Measurements from ENCODE around the gene SLC44A3.

DNA sequence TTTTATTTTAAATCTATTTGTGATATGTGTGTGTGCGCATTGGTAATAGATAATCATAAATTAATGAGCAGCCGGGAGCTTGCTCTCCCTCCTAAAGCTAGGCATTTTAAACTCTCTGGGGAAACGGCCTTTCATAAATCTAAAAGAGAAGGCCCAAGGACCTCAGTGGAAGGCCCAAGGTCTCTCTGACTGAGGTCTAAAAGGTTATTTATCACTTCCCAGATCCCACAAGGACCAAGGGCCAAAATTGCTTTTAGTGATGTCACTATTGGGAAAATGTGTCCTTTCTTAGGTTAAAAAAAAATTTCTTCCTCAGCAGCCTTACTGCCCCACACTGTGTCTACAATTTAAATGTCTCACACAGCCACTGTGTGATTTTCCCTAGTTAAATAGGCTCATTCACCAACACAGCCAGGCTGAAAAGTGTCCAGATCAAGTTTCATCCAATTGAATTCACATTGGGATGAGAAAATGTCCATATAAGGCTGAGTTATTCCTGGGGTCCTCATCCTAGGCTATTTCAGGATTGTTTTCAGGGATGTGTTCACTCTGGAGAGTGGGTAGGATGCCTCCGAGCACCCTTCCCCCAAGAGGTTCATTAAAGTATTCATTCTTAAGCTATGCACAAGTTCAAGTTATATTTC, 46.1 kb downstream of the SLC44A3 start:
- TF ChIP-seq POLR2A (IDR thresholded peaks at IDR 0.05), result no peak
- TF ChIP-seq, protein P1, sequence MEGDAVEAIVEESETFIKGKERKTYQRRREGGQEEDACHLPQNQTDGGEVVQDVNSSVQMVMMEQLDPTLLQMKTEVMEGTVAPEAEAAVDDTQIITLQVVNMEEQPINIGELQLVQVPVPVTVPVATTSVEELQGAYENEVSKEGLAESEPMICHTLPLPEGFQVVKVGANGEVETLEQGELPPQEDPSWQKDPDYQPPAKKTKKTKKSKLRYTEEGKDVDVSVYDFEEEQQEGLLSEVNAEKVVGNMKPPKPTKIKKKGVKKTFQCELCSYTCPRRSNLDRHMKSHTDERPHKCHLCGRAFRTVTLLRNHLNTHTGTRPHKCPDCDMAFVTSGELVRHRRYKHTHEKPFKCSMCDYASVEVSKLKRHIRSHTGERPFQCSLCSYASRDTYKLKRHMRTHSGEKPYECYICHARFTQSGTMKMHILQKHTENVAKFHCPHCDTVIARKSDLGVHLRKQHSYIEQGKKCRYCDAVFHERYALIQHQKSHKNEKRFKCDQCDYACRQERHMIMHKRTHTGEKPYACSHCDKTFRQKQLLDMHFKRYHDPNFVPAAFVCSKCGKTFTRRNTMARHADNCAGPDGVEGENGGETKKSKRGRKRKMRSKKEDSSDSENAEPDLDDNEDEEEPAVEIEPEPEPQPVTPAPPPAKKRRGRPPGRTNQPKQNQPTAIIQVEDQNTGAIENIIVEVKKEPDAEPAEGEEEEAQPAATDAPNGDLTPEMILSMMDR (IDR thresholded peaks at IDR 0.05), result no peak

Measured in transverse colon (tissue), 3 donors.